Type B pancreatic cell (in vitro differentiated cells): ENCODE measurements around the gene C19orf85. TPM values are rescaled to one million over a fixed set of nuclear protein-coding genes. Genes with fewer than 3 reads are reported as not detected.

Source experiments
- DNase-seq: peaks from one replicate; pipeline ENCODE4 v3.0.0; 2021; ENCODE audit warnings: mixed read lengths; ENCODE audit not compliant: unreplicated experiment; ENCODE audit errors: extremely low spot score
- H3K27ac Mint-ChIP-seq: 2 replicates; pipeline ENCODE4 v1.8.0; 2021; ENCODE audit warnings: mild to moderate bottlenecking, mixed read lengths
- H3K27me3 Mint-ChIP-seq: 2 replicates; pipeline ENCODE4 v1.8.0; 2021; ENCODE audit warnings: mixed read lengths
- H3K36me3 Mint-ChIP-seq: 2 replicates; pipeline ENCODE4 v1.8.0; 2021; ENCODE audit warnings: mixed read lengths
- H3K4me1 Mint-ChIP-seq: one replicate; pipeline ENCODE4 v1.8.0; 2021; ENCODE audit warnings: mixed read lengths; ENCODE audit not compliant: unreplicated experiment
- H3K4me3 Mint-ChIP-seq: 2 replicates; pipeline ENCODE4 v1.8.0; 2021; ENCODE audit warnings: mild to moderate bottlenecking, mixed read lengths
- H3K9me3 Mint-ChIP-seq: 2 replicates; pipeline ENCODE4 v1.8.0; 2021; ENCODE audit warnings: mixed read lengths
- CTCF ChIP-seq: fragments of 200-600 bp; sonication (generic); conservative IDR thresholded peaks from 2 replicates; pipeline ENCODE4 v1.5.0; 2021; ENCODE audit warnings: antibody characterized with exemption, mild to moderate bottlenecking
- total RNA-seq: library from RNA; stranded (reverse); gene quantifications from 2 replicates; pipeline ENCODE4 v1.2.1, GENCODE V29; 2021; ENCODE audit warnings: low replicate concordance

Gene C19orf85
- total RNA-seq, 1 donor from 2014 or later = not detected

- Mint-ChIP-seq H3K9me3 (no peaks in the 10 kb centered on the region), H3K4me1 (peaks cover 17% of the 10 kb centered on the region), H3K4me3 (peak within 1 kb of the TSS; percentile 83), H3K27ac (peak within 1 kb of the TSS; percentile 90), H3K36me3 (no peaks in the 10 kb centered on the region), H3K27me3 (peaks cover 3% of the 10 kb centered on the region)
- TF ChIP-seq CTCF = no peak
- no peak for DNase-seq
These were observed 23.6 kb upstream of the C19orf85 start, which contains the start of gene SSC5D for GRCh38 chr19:55487924-55488687. SSC5D (plus strand) TSS chr19:55488436; CDS start chr19:55488590, 154 bp downstream.

GRCh38 chr19:55486971-55487923 lies 22.7 kb upstream of the C19orf85 start:
- Mint-ChIP-seq H3K4me1 (peaks cover 16% of the 10 kb centered on the region), H3K9me3 (no peaks in the 10 kb centered on the region), H3K27ac (peak overlapping the region; percentile 90), H3K27me3 (peaks cover 3% of the 10 kb centered on the region), H3K36me3 (no peaks in the 10 kb centered on the region), H3K4me3 (peak overlapping the region; percentile 83)
- no peak for TF ChIP-seq CTCF
- no peak for DNase-seq

DNA sequence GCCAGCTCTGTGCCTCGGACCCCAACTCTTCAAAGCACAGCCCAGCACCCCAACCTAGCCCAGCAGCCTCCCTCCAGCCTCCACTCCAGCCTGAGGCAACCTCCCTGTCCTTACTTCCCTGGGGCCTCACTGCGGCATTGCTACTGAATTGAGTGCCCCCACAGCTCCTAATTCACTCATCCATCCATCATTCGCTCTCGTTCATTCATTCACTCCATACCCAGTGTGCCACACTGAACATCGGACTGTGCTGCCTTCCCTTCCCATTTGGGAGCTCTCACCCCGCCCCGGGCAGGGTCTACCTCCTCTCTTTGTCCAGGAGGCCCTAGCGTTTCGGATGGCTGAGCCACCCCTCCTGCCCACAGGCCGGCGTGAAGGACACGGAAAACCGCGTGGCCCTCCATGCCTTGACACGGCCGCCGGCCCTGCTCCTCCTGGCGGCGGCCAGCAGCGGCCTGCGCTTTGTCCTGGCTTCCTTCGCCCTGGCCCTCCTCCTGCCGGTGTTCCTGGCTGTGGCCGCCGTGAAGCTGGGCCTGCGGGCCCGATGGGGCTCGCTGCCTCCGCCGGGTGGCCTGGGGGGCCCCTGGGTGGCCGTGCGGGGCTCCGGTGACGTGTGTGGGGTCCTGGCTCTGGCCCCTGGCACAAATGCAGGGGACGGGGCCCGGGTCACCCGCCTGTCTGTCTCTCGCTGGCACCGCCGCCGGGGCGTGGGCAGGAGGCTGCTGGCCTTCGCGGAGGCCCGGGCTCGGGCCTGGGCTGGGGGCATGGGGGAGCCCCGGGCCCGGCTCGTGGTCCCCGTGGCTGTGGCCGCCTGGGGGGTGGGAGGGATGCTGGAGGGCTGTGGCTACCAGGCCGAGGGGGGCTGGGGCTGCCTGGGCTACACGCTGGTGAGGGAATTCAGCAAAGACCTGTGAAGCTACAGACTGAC lies 21.8 kb upstream of the C19orf85 start:
- no peak for TF ChIP-seq CTCF
- H3K4me1 Mint-ChIP-seq = peaks cover 14% of the 10 kb centered on the region
- no peaks in the 10 kb centered on the region for H3K27me3 Mint-ChIP-seq
- peak overlapping the region; percentile 86 for H3K4me3 Mint-ChIP-seq
- H3K27ac Mint-ChIP-seq = peak overlapping the region; percentile 90
- H3K9me3 Mint-ChIP-seq = no peaks in the 10 kb centered on the region
- DNase-seq = no peak
- no peaks in the 10 kb centered on the region for H3K36me3 Mint-ChIP-seq

DNA sequence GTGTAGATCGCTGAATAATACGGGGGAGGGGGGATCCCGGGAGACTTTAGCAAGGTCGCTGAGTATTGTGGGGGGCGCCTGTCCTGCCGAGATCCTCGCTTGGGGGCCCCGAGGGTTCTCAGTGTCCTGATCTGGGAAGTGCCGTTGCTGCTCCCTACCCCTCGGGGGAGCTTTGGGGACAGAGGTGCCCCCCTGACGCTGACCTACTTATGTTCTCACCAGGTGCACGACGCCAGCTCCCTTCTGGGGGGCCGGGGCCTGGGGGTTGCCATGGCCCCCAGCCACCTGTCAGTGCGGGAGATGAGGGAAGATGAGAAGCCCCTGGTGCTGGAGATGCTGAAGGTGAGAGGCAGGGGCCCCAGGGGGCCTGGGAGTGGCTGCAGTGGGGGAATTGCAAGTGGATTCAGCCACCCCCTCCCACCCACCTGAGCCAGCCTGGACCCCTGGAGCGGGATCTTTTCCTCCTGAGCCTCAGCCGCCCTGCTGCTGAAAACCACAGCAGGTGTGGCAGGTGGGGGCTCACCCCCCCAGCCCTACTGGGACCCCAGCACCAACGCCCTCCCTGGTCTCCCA lies 21.0 kb upstream of the C19orf85 start:
- no peaks in the 10 kb centered on the region for H3K36me3 Mint-ChIP-seq
- no peak for TF ChIP-seq CTCF

More for the DNA sequence above, 21.0 kb upstream of the C19orf85 start:
- peaks cover 14% of the 10 kb centered on the region for H3K4me1 Mint-ChIP-seq
- H3K27me3 Mint-ChIP-seq = no peaks in the 10 kb centered on the region
- no peaks in the 10 kb centered on the region for H3K9me3 Mint-ChIP-seq
- peak overlapping the region; percentile 87 for H3K4me3 Mint-ChIP-seq
- peak overlapping the region; percentile 86 for H3K27ac Mint-ChIP-seq
- DNase-seq = no peak
